ENCODE data around the gene GIGYF2.
"Not testable (repeated sequence)": the region's sequence is repeated elsewhere in the genome, so short reads cannot be mapped to it uniquely, and the experiment has no call there.

The GIGYF2 gene

DNA sequence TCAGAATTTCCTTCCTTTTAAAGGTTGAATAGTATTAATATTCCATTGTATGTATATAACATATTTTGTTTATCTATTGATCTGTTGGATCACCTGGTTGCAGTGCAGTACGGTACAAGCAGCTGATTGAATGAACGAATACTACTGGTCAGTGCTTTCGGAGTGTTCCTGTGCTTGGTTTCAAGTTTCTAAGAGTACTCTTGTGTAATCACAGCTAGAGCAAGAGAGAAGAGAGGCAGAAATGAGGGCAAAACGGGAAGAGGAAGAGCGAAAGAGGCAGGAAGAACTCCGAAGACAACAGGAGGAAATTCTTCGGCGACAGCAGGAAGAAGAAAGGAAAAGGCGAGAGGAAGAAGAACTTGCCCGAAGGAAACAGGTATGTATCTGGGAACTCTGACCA lies 119.5 kb downstream of the GIGYF2 start:
- DNase-seq (ENCODE audit: low spot score), result no peak

DNA sequence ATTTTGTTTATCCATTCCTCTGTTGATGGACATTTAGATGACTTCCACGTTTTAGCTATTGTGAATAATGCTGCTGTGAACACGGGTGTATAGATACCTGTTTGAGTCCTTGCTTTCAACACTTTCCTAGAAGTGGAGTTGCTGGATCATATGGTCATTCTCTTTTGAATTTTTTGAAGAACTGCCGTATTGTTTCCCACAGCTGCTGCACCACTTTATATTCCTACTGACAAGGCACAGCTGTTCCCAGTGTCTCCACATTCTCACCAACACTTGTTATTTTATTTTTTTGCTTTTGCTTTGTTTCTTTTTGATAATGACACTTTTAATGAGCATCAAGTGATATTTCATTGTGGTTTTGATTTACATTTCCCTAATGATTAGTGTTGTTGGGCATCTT lies 120.6 kb downstream of the GIGYF2 start:
- no peak for DNase-seq (ENCODE audit: low spot score)

DNA sequence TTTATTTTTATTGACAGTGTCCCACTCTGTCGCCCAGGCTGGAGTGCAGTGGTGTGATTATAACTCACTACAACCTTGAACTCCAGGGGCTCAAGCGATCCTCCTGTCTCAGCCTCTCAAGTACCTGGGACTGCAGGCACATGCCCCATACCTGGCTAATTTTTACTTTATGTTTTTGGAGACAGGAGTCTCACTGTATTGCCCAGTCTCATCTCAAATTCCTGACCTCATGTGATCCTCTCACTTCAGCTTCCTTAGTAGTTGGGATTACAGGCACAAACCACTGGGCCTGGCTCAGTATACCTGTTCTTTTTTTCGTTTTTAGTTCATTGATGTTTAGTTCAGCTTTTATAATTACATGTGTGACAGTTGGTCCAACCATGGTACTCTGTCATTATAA lies 132.9 kb downstream of the GIGYF2 start:
- no peak for DNase-seq (ENCODE audit: low spot score)

DNA sequence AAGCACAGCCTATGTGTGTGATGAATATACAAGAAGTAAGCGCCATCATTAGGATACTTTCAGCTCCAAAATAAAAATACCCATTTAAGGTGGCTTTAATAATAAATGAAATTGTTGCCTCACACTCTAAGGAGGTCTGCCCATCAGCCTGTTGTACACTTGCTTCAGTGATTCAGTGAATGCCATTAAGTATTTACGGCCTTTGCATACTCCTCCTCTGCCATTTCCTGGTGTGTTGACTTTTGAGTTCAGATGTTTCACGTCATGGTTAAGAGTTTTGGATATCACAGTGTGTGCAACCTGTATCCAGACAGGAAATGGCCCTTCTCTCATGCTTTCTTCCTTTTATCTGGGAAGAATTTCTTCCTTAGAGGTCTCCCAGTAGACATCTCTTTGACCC lies 134.4 kb downstream of the GIGYF2 start:
- DNase-seq (ENCODE audit: low spot score), result no peak

DNA sequence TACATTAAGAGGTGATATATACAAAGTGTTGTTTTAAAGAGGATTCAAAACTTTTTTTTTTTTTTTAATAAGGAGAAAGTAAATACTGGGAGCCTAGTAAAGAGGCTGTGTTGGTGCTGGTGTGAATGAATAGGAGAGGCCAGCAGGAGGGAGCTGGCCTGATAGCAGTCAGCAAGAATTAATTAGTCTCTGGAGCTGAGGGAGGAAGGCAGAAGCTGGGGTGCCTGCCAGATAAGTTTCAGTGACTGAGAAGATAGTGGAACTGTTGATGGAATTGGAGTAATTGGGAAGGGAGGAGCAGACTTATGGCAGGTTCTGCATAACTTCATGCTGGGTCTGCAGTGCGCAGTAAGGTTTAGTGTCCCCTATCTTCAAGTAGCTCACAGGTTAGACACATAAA lies 136.7 kb downstream of the GIGYF2 start:
- DNase-seq (ENCODE audit: low spot score), result no peak

DNA sequence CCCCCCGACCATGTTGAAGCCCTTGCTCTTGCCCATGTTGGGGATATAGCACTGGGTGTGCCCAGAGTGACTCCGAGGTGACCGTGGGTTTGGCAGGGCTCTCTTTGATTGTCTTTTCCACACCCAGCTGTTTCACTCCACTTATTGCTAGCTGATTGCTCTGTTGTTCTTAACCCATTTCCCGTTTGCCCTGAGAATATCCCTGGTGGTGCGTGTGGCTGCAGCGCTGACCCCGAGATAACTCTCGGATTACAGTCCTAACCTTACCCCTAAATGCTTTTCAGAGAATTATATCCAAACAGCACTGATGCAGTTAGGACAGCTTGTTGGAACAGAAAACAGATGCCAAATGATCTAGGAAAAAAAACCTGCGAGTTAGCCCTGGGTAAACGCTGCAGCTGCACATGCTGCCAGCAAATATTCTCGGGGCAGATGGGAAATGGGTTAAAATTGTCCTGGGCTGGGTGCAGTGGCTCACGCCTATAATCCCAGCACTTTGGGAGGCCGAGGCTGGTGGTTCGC lies 138.6 kb downstream of the GIGYF2 start:
- DNase-seq (ENCODE audit: low spot score), result no peak

DNA sequence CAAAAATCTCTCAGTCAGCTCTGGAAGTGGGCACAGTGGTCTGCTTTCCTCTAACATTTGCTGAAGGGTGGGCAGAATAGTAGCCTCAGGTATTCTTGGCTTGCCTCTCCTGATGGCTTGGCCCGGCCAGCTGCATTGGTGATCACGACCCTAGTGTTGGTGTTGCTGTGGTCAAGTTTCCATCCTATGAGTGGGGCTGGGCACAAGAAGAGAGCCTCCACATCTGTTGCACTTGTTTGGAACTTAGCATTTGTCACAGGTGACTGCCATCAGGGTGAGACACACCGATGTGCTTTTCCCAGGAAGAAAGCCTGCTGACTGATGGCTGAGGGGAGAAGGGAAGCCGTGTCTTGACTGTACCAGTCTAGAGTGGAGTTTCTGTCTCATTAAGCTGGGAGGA lies 139.8 kb downstream of the GIGYF2 start:
- no peak for DNase-seq (ENCODE audit: low spot score)

DNA sequence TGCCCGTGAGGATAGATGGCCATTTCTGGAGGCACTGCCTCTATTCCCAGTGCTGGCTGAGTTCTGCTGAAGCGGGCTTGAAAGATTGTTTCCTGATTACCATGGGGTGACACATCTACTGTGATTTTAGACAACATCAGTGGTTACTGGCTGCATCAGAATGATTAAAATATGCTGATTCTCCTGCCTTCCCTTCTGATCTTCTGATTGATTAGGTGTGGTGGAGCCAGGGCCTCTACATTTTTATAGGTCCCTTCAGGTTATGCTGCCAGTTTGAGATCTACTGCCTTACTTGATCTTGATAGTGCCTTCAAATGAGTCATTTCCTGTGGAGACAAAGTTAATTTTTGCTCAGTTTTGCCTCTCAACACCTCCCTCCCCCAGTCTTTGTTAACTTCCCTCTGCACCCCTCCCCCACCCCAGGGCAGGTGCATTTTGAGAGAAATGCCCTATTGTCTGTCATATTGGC lies 141.3 kb downstream of the GIGYF2 start:
- DNase-seq (ENCODE audit: low spot score), result no peak

DNA sequence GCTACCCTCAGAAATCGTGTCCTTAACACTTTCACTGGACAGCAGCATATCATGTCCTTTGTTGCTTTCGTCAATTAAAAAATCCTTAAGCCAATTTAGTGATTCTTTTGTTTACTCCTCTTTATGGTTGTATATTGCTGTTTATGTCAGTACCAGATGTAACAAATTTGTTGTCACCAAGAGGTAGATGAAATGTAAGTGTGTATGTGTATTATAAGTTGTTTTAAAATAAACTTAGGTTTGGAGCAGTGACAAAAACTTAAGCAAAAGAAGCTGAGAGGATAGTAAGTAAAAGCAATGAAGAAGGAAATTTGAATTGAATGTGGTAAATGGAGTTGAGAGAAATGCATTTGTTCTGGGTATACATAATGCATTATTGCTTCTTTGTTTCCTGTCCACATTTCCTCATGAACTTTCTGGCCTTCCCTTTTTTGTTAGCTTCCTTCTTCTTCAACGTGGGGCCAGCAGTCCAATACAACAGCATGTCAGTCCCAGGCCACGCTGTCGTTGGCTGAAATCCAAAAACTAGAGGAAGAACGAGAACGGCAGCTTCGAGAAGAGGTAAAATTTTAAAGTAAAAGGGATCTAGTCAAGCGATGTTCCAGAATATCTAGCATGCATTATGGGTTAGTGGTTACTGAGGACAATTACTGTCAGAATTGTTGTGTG lies 142.4 kb downstream of the GIGYF2 start:
- no peak for DNase-seq (ENCODE audit: low spot score)

DNA sequence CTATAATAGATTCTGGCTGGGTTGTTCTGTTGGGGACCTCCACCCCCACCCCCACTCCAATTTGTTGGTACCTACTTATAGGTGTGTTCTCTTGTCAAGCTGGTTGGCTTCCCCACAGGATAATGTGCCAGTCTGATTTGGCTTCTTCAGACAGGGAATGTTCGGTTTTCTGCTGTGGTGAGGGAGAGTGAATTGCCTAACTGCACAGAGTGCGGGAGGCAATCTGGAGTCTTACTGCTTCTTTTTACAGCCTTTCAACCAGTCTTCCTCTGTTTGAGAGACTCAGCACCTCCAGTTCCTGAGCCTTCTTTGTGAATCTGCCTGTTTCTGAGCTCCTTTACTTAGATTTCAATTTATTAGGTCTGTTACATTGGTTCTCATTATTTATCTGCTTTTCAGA lies 145.6 kb downstream of the GIGYF2 start:
- DNase-seq (ENCODE audit: low spot score), result no peak

DNA sequence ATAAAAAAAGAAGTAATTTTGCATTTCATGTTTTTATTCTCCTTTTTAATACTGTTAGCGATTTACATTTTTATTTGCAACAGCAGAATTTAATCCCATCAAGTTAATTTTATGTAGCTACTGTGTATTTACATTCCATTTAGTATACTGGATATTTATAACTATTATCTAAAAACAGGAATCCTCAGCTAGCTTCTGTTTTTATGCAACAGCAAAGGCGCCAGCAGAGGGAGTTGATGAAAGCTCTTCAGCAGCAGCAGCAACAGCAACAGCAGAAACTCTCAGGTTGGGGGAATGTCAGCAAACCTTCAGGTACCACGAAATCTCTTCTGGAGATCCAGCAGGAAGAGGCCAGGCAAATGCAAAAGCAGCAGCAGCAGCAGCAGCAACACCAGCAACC lies 146.7 kb downstream of the GIGYF2 start:
- DNase-seq (ENCODE audit: low spot score), result no peak

DNA sequence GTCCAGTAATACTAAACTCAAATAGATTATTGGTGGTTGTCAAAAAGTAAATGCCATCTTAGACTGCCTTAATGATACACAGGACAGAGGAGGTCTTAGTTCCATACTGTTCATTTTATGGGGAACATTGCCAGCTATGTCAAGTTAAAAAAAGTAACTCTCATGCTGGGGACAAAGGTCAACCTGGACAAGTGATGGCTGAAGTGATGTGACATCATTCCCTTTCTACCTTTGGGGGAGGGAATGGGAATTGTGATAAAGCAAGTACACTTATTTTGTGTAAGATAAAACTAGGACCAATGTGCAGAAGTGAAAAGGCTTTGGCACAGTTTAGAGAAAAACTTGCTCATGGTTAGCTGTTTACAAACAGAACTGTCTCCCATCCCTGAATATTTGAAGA lies 148.9 kb downstream of the GIGYF2 start:
- no peak for DNase-seq (ENCODE audit: low spot score)

DNA sequence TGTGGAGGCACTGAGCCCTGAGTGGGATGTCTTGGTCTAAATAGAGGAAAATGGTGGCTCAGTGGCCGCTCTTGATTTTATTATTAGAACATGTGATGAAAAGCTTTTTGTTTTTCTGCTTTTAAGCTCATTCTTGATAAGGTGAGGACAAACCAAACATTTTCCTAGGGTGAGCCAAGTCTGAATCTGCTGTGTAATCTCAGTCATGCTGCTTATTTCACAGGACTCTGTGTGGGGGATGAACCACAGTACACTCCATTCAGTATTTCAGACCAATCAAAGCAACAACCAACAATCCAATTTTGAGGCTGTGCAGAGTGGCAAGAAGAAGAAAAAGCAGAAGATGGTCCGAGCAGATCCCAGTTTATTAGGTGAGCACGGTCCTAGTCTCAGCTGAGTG lies 152.9 kb downstream of the GIGYF2 start:
- no peak for DNase-seq (ENCODE audit: low spot score)

DNA sequence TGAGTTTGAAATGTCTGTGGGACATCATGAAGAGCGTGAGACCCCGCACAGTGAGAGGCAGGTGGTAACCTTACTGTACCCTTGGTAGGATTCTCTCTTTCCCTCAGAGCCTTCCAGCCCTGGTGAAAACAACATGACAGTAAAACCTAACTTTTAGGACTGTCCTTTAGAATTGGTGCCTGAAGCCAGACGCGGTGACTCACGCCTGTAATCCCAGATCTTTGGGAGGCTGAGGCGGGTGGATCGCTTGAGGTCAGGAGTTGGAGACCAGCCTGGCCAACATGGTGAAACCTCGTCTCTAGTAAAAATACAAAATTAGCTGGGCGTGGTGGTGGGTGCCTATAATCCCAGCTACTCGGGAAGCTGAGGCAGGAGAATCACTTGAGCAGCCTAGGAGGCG lies 154.9 kb downstream of the GIGYF2 start:
- not testable (repeated sequence) for DNase-seq (ENCODE audit: low spot score)

DNA sequence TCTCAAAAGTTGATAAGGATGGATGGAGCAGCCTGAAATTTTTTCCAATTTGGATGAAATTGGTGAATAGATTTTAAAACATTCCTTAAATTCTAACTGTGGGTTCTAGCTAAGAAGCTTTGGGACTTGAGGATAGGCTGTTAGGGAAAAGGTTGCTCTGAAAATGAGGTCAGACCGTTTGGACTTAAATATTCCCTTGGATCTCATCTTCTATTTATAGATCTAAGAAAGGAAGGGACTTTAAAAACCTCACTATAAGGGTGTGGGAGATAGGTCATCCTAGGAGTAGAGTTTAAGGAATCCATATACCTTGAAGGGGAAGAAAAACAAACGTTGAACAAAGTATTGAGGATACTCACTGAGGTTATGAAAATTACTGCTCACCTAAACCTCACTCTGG lies 155.5 kb downstream of the GIGYF2 start:
- DNase-seq (ENCODE audit: low spot score), result no peak

DNA sequence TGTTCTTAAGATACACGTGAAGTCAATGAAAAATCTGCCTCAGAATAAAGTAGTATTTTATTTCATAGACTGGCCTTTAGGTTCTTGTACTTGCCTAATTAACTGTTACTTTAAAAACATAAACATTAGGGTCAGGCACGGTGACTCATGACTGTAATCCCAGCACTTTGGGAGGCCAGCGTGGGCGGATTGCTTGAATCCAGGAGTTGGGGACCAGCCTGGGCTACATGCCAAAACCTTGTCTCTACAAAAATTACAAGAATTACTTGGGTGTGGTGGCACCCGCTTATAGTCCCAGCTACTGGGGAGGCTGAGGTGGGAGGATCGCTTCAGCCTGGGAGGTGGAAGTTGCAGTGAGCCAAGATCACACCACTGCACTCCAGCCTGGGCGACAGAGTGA lies 157.0 kb downstream of the GIGYF2 start:
- peak; percentile 75 for DNase-seq (ENCODE audit: low spot score)

DNA sequence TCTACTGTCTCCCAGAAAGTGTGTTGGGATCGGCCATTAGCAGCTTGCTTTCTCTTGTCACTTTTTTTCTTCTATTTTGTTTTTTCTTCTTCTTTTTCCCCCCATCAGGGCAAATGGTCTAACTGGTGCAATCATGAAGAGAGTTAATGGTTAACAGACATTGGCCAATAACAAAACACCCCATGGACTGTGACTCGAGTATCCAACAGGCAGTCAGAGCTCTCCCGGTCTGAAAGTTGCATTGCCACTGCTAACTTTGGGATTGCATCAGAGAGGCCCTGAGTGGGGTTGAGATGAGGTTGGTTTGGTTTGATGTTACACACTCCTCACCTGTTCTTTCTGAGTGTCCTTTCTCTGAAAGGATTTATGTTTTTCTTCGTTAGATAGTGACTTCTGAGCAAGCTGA lies 160.0 kb downstream of the GIGYF2 start:
- DNase-seq (ENCODE audit: low spot score), result no peak

DNA sequence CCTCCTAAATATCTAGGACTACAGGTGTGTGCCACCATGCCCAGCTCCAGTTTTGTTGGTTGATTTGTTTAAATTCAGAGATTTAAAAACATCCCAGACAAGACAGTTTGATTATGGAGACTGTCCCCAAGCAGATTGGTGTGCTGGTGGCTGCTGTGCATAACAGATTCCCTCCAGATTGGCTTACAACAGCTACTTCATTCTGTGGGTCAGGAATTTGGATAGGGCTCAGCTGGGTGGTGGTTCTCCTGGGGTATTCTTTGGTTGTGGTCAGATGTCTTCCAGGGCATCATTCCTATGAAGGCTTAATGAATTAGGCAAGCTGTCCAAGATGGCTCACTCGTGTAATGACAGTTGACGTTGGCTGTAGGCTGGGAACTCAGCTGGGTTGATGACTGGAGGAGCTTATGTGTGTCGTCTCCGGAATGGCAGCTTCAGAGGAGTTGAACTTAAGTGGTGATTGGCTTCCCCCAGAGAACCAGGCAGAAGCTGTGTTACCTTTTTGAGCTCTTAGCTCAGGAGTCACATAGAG lies 162.3 kb downstream of the GIGYF2 start:
- no peak for DNase-seq (ENCODE audit: low spot score)

DNA sequence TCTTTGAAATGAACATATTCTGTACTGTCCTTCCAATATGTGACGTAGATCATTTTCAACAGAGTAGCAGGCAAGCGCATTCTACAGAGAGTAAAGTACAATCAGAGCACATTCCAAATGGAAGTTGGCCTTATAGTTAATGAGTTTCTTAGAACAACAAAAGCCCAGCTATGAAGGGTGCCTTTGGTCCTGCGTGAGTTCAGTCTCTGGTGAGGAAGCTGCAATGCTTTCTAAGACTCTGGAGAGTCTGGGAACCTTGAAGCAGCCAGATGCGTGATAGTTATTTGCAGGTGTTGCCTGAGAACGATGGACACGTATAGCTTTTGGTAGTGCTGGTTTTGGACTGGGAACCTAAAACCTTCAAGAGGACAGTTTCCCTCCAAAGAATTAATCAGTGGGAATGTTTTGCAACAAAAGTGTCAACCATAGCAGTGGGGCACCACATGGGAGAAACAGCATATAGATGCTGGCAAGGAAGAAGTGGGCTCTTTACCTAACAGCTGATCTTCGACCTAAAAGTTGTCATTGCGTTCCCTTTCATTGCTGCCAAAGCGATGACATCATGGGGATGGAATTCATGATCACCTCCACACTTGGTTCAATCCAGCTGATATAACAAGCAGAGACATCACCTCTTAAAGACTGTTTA lies 163.6 kb downstream of the GIGYF2 start:
- no peak for DNase-seq (ENCODE audit: low spot score)

DNA sequence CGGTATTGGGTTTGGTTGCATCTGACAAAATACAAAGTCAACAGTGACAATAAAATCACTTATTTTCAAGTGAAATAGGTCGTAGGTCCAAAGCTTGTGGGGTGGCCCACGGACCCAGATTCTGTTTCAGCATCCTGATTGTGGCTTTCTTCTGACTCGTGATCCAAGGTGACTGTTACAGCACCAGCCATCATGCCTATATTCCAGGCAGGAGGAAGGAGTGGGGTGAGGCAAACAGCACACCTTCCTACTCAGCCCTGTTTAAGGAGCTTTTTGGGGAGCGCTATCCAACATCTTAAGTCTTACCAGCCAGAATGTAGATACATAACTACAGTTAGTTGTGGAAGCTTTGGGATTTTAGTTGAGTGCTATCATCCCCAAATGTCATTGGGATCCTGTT lies 164.2 kb downstream of the GIGYF2 start:
- no peak for DNase-seq (ENCODE audit: low spot score)

DNA sequence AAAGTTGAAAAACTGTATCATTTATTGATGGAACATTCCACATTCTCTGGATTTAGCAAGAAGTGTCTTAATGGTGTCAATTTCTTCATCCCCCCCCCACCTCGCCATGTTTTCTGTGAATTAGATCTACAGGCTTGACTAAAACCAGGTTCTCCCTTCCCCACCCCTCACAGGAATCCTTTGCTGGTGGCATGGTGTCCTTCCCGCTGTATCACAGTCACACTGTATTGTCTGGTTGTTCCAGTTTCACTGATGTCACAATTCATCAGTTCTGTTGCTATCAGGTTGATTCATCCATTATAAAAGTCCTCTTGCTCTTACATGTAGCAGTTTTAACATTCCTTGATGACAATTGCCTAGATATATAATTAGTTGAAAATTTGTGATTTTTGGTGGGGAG lies 166.9 kb downstream of the GIGYF2 start:
- no peak for DNase-seq (ENCODE audit: low spot score)

DNA sequence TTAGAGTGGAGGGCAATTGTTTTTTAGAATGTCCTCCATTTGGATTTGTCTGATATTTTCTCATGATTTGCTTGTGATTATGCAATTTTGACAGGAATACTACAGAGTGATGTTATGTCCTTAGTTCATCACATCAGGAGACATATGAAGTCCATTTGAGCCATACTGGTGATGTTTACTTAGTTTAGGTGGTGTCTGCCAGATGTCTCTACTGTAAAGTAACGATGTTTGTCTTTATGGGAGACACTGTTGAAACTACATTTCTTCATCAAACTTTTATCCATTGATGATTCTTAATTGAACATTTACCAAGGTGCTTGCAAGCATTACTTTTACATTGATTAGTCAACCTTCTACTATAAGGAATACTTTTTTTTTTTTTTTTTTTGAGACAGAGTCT lies 168.0 kb downstream of the GIGYF2 start:
- no peak for DNase-seq (ENCODE audit: low spot score)

DNA sequence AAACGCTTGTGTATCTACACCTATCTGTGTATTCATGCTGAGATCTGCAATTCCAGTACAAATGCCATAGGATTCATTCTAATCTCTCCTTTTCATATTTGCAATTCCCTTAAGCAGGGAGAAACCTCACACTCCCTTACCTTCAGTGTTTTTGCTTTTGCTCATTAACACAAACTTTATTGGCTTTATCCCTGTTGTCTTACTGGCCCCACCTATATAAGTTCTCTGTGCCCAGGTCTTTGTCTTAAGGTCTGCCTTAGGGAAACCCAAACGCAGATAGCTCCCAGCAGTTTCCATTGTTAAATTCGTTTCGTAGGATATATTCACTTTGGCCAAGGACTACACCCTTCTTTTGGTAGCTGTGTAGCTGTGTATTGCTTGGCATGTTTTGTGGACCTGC lies 169.0 kb downstream of the GIGYF2 start:
- DNase-seq (ENCODE audit: low spot score), result no peak

All from hematopoietic multipotent progenitor cell treated with erythropoietin and hydrocortisone succinate and interleukin-3 and kit ligand, for 15 days (in vitro differentiated cells).